H1 (cell line): ENCODE data around the gene NR2C2AP. TPM values are rescaled to one million over a fixed set of nuclear protein-coding genes. Genes with fewer than 3 reads are reported as not detected.

Source experiments
- CBX8 ChIP-seq: fragments of 300-800, 300-1000 bp; sonication (generic); IDR thresholded peaks from 2 replicates; pipeline ENCODE4 v1.7.1; 2016; ENCODE audit warnings: low read depth, low read length, borderline replicate concordance
- EZH2 ChIP-seq: fragments of 200-600 bp; sonication (generic); IDR thresholded peaks from 2 replicates; pipeline ENCODE4 v1.7.1; 2012; ENCODE audit warnings: low read depth, mild to moderate bottlenecking, moderate library complexity, low read length, inconsistent platforms; ENCODE audit not compliant: severe bottlenecking
- GABPA ChIP-seq: IDR thresholded peaks from 2 replicates; pipeline ENCODE4 v1.6.1; 2011; ENCODE audit warnings: mild to moderate bottlenecking, low read length, moderate library complexity, borderline replicate concordance; ENCODE audit not compliant: insufficient read depth
- GTF2F1 ChIP-seq: IDR thresholded peaks from 2 replicates; pipeline ENCODE4 v1.6.1; 2012; ENCODE audit warnings: low read depth, low read length, improper control_type of control experiment, borderline replicate concordance
- POU5F1 ChIP-seq: IDR thresholded peaks from 2 replicates; pipeline ENCODE4 v1.6.1; 2011; ENCODE audit warnings: low read depth, mild to moderate bottlenecking, low read length, moderate library complexity
- SP1 ChIP-seq: IDR thresholded peaks from 2 replicates; pipeline ENCODE4 v1.6.1; 2011; ENCODE audit warnings: low read depth, low read length
- SP2 ChIP-seq: IDR thresholded peaks from 2 replicates; pipeline ENCODE4 v1.6.1; 2012; ENCODE audit warnings: mild to moderate bottlenecking, low read length, inconsistent platforms
- SRF ChIP-seq: IDR thresholded peaks from 2 replicates; pipeline ENCODE4 v1.6.1; 2011; ENCODE audit warnings: mild to moderate bottlenecking, low read depth, low read length, moderate library complexity
- TAF1 ChIP-seq: IDR thresholded peaks from 2 replicates; pipeline ENCODE4 v1.6.1; 2011; ENCODE audit warnings: mild to moderate bottlenecking, low read depth, low read length
- TCF12 ChIP-seq: IDR thresholded peaks from 2 replicates; pipeline ENCODE4 v1.6.1; 2011; ENCODE audit warnings: low read depth, mild to moderate bottlenecking, low read length
- polyA plus RNA-seq, 7 experiments: library from polyadenylated mRNA; depleted of rRNA in 3 of 7; stranded (reverse) in 5 of 7; unstranded in 2 of 7; fragments of >200 nt in 5 of 7; fragments of 200-250 nt in 2 of 7; gene quantifications; 1 replicate in 5 of 7; 2 replicates in 1 of 7; 4 replicates in 1 of 7; pipeline versions ENCODE4 v1.2.1 to v1.2.3, GENCODE V29; 2011 to 2013; ENCODE audit warnings: missing spikeins in 2 of 7, mixed read lengths in 2 of 7
- total RNA-seq: library from RNA; stranded (reverse); fragmentation: NEBNext Ultra II Directional; extraction: Animal tissue kit (Norgen Biotek cat#: 25700); gene quantifications from 2 replicates; pipeline ENCODE4 v1.2.1, GENCODE V29; 2021
- TF ChIP-seq, protein P1 (sequence below): fragments of 300-600 bp; sonication (generic); IDR thresholded peaks from 2 replicates; pipeline ENCODE4 v1.7.1; 2012; ENCODE audit warnings: low read length, moderate library complexity, mild to moderate bottlenecking, inconsistent platforms; ENCODE audit not compliant: insufficient replicate concordance
- TF ChIP-seq, protein P2 (sequence below): IDR thresholded peaks from 2 replicates; pipeline ENCODE4 v1.6.1; 2011; ENCODE audit warnings: low read length, improper control_type of control experiment

NR2C2AP gene
- total and polyA plus RNA-seq, 2 of the 8 experiments (the other 6 are each of a cell fraction or from before 2014, with no cell fraction given), result 16.4 to 20.5 TPM

DNA sequence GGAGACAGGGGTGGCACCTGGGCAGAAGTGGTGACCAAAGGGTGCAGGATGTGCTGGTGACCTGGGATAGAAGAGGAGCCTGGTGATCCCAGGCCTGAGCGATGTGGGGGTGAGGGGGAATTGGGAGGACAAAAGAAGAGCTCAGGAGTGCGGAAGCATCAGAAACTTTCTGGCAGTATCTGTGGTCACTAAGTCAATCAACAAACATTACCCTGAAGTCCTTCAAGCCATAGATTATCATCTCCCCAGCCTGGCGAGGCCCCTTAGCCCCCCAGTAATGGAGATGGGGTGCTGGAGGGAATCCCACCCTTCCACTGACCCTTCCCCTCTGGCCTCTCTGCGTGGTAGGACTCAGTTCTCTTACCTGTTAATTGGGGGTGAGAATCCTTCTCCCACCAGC lies 43.7 kb downstream of the NR2C2AP start (continued):
- TF ChIP-seq, protein P1, sequence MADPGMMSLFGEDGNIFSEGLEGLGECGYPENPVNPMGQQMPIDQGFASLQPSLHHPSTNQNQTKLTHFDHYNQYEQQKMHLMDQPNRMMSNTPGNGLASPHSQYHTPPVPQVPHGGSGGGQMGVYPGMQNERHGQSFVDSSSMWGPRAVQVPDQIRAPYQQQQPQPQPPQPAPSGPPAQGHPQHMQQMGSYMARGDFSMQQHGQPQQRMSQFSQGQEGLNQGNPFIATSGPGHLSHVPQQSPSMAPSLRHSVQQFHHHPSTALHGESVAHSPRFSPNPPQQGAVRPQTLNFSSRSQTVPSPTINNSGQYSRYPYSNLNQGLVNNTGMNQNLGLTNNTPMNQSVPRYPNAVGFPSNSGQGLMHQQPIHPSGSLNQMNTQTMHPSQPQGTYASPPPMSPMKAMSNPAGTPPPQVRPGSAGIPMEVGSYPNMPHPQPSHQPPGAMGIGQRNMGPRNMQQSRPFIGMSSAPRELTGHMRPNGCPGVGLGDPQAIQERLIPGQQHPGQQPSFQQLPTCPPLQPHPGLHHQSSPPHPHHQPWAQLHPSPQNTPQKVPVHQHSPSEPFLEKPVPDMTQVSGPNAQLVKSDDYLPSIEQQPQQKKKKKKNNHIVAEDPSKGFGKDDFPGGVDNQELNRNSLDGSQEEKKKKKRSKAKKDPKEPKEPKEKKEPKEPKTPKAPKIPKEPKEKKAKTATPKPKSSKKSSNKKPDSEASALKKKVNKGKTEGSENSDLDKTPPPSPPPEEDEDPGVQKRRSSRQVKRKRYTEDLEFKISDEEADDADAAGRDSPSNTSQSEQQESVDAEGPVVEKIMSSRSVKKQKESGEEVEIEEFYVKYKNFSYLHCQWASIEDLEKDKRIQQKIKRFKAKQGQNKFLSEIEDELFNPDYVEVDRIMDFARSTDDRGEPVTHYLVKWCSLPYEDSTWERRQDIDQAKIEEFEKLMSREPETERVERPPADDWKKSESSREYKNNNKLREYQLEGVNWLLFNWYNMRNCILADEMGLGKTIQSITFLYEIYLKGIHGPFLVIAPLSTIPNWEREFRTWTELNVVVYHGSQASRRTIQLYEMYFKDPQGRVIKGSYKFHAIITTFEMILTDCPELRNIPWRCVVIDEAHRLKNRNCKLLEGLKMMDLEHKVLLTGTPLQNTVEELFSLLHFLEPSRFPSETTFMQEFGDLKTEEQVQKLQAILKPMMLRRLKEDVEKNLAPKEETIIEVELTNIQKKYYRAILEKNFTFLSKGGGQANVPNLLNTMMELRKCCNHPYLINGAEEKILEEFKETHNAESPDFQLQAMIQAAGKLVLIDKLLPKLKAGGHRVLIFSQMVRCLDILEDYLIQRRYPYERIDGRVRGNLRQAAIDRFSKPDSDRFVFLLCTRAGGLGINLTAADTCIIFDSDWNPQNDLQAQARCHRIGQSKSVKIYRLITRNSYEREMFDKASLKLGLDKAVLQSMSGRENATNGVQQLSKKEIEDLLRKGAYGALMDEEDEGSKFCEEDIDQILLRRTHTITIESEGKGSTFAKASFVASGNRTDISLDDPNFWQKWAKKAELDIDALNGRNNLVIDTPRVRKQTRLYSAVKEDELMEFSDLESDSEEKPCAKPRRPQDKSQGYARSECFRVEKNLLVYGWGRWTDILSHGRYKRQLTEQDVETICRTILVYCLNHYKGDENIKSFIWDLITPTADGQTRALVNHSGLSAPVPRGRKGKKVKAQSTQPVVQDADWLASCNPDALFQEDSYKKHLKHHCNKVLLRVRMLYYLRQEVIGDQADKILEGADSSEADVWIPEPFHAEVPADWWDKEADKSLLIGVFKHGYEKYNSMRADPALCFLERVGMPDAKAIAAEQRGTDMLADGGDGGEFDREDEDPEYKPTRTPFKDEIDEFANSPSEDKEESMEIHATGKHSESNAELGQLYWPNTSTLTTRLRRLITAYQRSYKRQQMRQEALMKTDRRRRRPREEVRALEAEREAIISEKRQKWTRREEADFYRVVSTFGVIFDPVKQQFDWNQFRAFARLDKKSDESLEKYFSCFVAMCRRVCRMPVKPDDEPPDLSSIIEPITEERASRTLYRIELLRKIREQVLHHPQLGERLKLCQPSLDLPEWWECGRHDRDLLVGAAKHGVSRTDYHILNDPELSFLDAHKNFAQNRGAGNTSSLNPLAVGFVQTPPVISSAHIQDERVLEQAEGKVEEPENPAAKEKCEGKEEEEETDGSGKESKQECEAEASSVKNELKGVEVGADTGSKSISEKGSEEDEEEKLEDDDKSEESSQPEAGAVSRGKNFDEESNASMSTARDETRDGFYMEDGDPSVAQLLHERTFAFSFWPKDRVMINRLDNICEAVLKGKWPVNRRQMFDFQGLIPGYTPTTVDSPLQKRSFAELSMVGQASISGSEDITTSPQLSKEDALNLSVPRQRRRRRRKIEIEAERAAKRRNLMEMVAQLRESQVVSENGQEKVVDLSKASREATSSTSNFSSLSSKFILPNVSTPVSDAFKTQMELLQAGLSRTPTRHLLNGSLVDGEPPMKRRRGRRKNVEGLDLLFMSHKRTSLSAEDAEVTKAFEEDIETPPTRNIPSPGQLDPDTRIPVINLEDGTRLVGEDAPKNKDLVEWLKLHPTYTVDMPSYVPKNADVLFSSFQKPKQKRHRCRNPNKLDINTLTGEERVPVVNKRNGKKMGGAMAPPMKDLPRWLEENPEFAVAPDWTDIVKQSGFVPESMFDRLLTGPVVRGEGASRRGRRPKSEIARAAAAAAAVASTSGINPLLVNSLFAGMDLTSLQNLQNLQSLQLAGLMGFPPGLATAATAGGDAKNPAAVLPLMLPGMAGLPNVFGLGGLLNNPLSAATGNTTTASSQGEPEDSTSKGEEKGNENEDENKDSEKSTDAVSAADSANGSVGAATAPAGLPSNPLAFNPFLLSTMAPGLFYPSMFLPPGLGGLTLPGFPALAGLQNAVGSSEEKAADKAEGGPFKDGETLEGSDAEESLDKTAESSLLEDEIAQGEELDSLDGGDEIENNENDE, result no peak
- TF ChIP-seq SP2 (no peak), TCF12 (no peak), SP1 (no peak), TAF1 (no peak), GABPA (no peak), SRF (no peak), GTF2F1 (no peak), CBX8 (no peak), EZH2 (no peak), POU5F1 (no peak)
- TF ChIP-seq, protein P2, sequence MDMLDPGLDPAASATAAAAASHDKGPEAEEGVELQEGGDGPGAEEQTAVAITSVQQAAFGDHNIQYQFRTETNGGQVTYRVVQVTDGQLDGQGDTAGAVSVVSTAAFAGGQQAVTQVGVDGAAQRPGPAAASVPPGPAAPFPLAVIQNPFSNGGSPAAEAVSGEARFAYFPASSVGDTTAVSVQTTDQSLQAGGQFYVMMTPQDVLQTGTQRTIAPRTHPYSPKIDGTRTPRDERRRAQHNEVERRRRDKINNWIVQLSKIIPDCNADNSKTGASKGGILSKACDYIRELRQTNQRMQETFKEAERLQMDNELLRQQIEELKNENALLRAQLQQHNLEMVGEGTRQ, result no peak
